ENCODE measurements around the gene MUC5B. TPM values are rescaled to one million over a fixed set of nuclear protein-coding genes. Genes with fewer than 3 reads are reported as not detected.
"Not testable (repeated sequence)": the region's sequence is repeated elsewhere in the genome, so short reads cannot be mapped to it uniquely, and the experiment has no call there.

MUC5B gene, protein sequence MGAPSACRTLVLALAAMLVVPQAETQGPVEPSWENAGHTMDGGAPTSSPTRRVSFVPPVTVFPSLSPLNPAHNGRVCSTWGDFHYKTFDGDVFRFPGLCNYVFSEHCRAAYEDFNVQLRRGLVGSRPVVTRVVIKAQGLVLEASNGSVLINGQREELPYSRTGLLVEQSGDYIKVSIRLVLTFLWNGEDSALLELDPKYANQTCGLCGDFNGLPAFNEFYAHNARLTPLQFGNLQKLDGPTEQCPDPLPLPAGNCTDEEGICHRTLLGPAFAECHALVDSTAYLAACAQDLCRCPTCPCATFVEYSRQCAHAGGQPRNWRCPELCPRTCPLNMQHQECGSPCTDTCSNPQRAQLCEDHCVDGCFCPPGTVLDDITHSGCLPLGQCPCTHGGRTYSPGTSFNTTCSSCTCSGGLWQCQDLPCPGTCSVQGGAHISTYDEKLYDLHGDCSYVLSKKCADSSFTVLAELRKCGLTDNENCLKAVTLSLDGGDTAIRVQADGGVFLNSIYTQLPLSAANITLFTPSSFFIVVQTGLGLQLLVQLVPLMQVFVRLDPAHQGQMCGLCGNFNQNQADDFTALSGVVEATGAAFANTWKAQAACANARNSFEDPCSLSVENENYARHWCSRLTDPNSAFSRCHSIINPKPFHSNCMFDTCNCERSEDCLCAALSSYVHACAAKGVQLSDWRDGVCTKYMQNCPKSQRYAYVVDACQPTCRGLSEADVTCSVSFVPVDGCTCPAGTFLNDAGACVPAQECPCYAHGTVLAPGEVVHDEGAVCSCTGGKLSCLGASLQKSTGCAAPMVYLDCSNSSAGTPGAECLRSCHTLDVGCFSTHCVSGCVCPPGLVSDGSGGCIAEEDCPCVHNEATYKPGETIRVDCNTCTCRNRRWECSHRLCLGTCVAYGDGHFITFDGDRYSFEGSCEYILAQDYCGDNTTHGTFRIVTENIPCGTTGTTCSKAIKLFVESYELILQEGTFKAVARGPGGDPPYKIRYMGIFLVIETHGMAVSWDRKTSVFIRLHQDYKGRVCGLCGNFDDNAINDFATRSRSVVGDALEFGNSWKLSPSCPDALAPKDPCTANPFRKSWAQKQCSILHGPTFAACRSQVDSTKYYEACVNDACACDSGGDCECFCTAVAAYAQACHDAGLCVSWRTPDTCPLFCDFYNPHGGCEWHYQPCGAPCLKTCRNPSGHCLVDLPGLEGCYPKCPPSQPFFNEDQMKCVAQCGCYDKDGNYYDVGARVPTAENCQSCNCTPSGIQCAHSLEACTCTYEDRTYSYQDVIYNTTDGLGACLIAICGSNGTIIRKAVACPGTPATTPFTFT (N-terminal part only)
- 0.25 TPM for total RNA-seq

DNA sequence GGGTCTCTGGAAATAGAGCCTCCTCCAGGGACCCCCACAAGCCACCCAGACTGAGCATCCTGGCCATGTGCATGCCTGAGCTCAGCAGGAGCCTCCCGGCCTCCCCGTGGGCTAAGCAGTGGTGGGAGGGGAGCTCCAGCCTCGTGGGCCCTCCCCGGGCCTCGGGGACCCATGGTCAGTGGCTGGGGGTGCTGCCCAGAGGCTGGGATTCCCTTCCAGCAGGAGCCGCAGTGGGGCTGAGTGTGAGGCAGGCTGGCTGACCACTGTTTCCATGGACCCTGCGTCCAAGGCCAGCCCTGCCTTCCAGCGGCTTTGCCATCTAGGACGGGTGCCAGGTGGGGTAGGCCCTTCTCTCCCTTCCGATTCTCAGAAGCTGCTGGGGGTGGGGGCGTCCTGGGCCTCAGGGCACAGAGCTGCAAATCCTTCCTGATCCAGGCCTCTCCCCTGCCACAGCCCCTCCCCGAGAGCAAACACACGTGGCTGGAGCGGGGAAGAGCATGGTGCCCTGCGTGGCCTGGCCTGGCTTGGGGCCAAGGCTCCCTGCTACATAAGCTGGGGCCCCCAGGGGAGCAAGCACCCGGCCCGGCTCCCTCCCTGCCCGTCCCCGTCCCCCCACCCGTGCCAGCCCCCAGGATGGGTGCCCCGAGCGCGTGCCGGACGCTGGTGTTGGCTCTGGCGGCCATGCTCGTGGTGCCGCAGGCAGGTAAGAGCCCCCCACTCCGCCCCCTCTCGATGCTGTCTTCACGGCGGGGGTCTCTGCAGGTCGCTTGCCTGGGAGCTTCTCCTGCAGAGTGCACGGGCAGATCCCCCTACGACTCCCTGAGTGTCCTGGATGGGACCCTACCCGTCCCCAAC lies at the start of gene MUC5B:
Gene MUC5B, plus strand, starts transcription at position 576 of the 855 bp plus-strand sequence. Its CDS starts 58 bp downstream, at position 634.
- no peak for DNase-seq (ENCODE audit: extremely low spot score in 2 of 2)
- H3K27me3 ChIP-seq = no peaks in the 10 kb centered on the region
- intact Hi-C loops (cut with DNase I) = no loop called here
- H3K9me3 ChIP-seq = no peaks in the 10 kb centered on the region
- TF ChIP-seq, protein P1, sequence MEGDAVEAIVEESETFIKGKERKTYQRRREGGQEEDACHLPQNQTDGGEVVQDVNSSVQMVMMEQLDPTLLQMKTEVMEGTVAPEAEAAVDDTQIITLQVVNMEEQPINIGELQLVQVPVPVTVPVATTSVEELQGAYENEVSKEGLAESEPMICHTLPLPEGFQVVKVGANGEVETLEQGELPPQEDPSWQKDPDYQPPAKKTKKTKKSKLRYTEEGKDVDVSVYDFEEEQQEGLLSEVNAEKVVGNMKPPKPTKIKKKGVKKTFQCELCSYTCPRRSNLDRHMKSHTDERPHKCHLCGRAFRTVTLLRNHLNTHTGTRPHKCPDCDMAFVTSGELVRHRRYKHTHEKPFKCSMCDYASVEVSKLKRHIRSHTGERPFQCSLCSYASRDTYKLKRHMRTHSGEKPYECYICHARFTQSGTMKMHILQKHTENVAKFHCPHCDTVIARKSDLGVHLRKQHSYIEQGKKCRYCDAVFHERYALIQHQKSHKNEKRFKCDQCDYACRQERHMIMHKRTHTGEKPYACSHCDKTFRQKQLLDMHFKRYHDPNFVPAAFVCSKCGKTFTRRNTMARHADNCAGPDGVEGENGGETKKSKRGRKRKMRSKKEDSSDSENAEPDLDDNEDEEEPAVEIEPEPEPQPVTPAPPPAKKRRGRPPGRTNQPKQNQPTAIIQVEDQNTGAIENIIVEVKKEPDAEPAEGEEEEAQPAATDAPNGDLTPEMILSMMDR (IDR thresholded peaks at IDR 0.05) = no peak
- TF ChIP-seq POLR2AphosphoS5 (IDR thresholded peaks at IDR 0.05; ENCODE audit: insufficient read depth in 1 of 2, low read depth in 1 of 2) = no peak
- TF ChIP-seq POLR2A (IDR thresholded peaks at IDR 0.05) = no peak
- no peak within 1 kb of the TSS for H3K27ac ChIP-seq
- no peaks in the 10 kb centered on the region for H3K36me3 ChIP-seq
- H3K4me1 ChIP-seq = no peaks in the 10 kb centered on the region
- no peak within 1 kb of the TSS for H3K4me3 ChIP-seq

DNA sequence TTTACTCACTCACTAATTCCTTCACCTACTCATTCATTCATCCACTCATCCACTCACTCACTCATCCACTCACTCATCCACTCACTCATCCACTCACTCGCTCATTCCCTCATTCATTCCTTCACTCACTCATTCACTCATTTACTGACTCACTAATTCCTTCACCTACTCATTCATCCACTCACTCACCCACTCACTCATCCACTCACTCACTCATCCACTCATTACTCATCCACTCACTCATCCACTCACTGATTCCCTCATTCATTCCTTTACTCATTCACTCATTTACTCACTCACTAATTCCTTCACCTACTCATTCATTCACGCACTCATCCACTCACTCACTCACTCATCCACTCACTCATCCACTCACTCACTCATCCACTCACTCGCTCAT lies 49.5 kb upstream of the MUC5B start:
- H3K27ac ChIP-seq; H3K9me3 ChIP-seq; H3K4me3 ChIP-seq; H3K4me1 ChIP-seq; DNase-seq (ENCODE audit: extremely low spot score in 2 of 2); H3K36me3 ChIP-seq; intact Hi-C loops (cut with DNase I); H3K27me3 ChIP-seq: not testable (repeated sequence)

DNA sequence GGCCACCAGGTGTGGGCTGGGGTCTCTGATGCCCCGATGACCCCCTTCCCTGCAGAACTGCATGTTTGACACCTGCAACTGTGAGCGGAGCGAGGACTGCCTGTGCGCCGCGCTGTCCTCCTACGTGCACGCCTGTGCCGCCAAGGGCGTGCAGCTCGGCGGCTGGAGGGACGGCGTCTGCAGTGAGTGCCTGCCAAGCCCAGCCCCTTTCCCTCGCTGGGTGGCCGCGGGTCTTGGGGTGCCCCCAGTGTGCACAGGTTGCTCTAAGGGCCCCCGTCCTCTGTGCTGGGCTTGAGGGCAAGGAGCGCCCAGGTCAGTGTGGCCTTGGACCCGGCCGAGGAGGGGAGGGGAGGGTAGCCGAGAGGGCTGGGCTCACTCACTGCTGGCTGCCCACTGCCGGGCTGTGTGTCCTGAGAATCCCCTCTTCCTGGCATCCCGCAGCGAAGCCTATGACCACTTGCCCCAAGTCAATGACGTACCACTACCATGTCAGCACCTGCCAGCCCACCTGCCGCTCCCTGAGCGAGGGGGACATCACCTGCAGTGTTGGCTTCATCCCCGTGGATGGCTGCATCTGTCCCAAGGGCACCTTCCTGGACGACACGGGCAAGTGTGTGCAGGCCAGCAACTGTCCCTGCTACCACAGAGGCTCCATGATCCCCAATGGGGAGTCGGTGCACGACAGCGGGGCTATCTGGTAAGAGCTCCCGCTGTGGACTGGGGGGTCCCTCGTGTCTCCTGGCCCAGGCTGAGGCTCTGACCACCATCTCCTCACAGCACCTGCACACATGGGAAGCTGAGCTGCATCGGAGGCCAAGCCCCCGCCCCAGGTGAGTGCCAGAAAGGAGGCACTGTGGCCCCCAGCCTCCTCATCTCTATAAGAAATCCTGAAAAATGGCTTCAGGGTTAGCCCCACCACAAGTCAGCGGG lies 48.2 kb upstream of the MUC5B start:
- no peak overlapping the region for H3K4me3 ChIP-seq
- no peak overlapping the region for H3K27ac ChIP-seq
- no peak for DNase-seq (ENCODE audit: extremely low spot score in 2 of 2)
- H3K9me3 ChIP-seq = no peaks in the 10 kb centered on the region
- TF ChIP-seq, protein P1 (IDR thresholded peaks at IDR 0.05) = no peak
- TF ChIP-seq POLR2AphosphoS5 (IDR thresholded peaks at IDR 0.05; ENCODE audit: insufficient read depth in 1 of 2, low read depth in 1 of 2) (no peak), POLR2A (IDR thresholded peaks at IDR 0.05) (no peak)
- H3K36me3 ChIP-seq = no peaks in the 10 kb centered on the region
- intact Hi-C loops (cut with DNase I) = no loop called here
- H3K27me3 ChIP-seq = no peaks in the 10 kb centered on the region
- no peaks in the 10 kb centered on the region for H3K4me1 ChIP-seq

DNA sequence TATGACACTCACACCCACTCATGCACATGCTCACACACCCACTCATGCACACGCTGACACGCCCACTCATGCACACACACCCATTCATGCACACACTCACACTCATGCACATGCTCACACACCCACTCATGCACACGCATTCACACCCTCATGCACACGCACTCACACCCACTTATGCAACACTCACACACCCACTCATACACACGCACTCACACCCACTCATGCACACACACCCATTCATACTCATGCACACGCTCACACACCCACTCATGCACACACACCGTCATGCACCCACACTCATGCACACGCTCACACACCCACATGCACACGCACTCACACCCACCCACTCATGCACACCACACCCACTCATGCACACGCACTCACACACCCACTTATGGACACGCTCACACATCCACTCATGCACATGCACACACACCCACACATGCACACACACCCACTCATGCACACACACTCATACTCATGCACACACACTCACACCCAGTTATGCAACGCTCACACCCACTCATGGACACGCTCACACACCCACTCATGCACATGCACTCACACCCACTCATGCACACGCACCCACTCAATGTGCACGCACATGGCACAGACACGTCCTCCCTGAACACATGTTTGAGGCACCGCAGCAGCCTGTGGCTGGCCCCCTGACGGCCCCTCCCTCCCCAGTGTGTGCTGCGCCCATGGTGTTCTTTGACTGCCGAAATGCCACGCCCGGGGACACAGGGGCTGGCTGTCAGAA lies 47.2 kb upstream of the MUC5B start:
- intact Hi-C loops (cut with DNase I) = no loop called here
- no peaks in the 10 kb centered on the region for H3K27me3 ChIP-seq
- no peaks in the 10 kb centered on the region for H3K4me1 ChIP-seq
- no peaks in the 10 kb centered on the region for H3K36me3 ChIP-seq
- no peaks in the 10 kb centered on the region for H3K9me3 ChIP-seq
- TF ChIP-seq POLR2AphosphoS5 (IDR thresholded peaks at IDR 0.05; ENCODE audit: insufficient read depth in 1 of 2, low read depth in 1 of 2) (no peak), POLR2A (IDR thresholded peaks at IDR 0.05) (no peak)
- TF ChIP-seq, protein P1 (IDR thresholded peaks at IDR 0.05) = no peak
- H3K27ac ChIP-seq = no peak overlapping the region
- H3K4me3 ChIP-seq = no peak overlapping the region
- DNase-seq (ENCODE audit: extremely low spot score in 2 of 2) = no peak

Data from vagina (tissue), 2 donors.